ENCODE results near the gene CAPN7.
"Not testable (repeated sequence)": the region's sequence is repeated elsewhere in the genome, so short reads cannot be mapped to it uniquely, and the experiment has no call there.

Gene CAPN7

DNA sequence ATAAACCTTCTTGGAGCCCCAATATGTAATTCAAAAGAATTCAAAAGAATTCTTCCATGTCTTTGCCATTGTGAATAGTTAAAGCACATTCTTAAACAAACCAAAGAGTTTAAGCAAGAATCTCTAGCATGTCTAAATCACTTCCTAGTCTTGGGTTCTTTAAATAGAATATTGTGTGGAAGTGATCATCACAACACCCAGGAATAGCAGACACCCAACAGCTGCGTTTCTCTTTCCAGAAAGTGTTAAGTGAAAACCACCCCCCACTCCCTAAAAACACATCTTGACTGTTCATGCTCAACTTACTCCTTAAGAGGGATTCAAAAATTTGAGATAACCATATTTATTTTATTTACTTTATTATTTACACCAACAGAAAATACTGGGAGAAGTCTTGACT is 24.1 kb upstream of the CAPN7 start:
- no peaks in the 10 kb centered on the region for H3K36me3 Mint-ChIP-seq
- H3K4me1 Mint-ChIP-seq (ENCODE audit: low read depth) = peaks cover 11% of the 10 kb centered on the region
- no peaks in the 10 kb centered on the region for H3K27me3 Mint-ChIP-seq
- H3K9me3 Mint-ChIP-seq (ENCODE audit: low read depth) = no peaks in the 10 kb centered on the region
- H3K4me3 Mint-ChIP-seq = no peak overlapping the region
- no peak overlapping the region for H3K27ac Mint-ChIP-seq

- no peak overlapping the region for H3K27ac Mint-ChIP-seq
- H3K36me3 Mint-ChIP-seq = no peaks in the 10 kb centered on the region
- no peaks in the 10 kb centered on the region for H3K9me3 Mint-ChIP-seq (ENCODE audit: low read depth)
- H3K4me1 Mint-ChIP-seq (ENCODE audit: low read depth) = peaks cover 11% of the 10 kb centered on the region
- no peak overlapping the region for H3K4me3 Mint-ChIP-seq
- no peaks in the 10 kb centered on the region for H3K27me3 Mint-ChIP-seq
Observed at GRCh38 chr3:15183011-15183410, 23.0 kb upstream of the CAPN7 start.

- H3K27ac Mint-ChIP-seq = no peak overlapping the region
- H3K4me3 Mint-ChIP-seq = no peak overlapping the region
- H3K4me1 Mint-ChIP-seq (ENCODE audit: low read depth) = peaks cover 4% of the 10 kb centered on the region
- no peaks in the 10 kb centered on the region for H3K36me3 Mint-ChIP-seq
- H3K27me3 Mint-ChIP-seq = no peaks in the 10 kb centered on the region
- H3K9me3 Mint-ChIP-seq (ENCODE audit: low read depth) = no peaks in the 10 kb centered on the region
Observed at GRCh38 chr3:15185404-15185803, 20.6 kb upstream of the CAPN7 start.

- Mint-ChIP-seq H3K4me1 (ENCODE audit: low read depth) (no peaks in the 10 kb centered on the region), H3K27ac (no peak overlapping the region), H3K9me3 (ENCODE audit: low read depth) (no peaks in the 10 kb centered on the region)
Observed at GRCh38 chr3:15186101-15186476, 20.0 kb upstream of the CAPN7 start.

DNA sequence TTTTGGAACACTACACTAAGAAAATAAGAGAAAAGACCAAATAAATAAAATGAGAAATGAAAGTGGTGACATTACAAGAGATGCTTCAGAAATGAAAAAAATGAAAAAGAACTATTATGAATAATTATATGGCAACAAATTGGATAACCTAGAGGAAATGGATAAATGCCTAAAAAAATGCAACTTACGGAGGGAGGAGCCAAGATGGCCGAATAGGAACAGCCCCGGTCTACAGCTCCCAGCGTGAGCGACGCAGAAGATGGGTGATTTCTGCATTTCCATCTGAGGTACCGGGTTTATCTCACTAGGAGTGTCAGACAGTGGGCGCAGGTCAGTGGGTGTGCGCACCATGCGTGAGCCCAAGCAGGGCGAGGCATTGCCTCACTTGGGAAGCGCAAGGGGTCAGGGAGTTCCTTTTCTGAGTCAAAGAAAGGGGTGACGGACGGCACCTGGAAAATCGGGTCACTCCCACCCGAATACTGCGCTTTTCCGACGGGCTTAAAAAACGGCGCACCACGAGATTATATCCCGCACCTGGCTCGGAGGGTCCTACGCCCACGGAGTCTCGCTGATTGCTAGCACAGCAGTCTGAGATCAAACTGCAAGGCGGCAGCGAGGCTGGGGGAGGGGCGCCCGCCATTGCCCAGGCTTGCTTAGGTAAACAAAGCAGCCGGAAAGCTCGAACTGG is 19.4 kb upstream of the CAPN7 start:
- H3K27me3 Mint-ChIP-seq; H3K27ac Mint-ChIP-seq; H3K4me3 Mint-ChIP-seq; H3K36me3 Mint-ChIP-seq; H3K4me1 Mint-ChIP-seq (ENCODE audit: low read depth); H3K9me3 Mint-ChIP-seq (ENCODE audit: low read depth): not testable (repeated sequence)

More at GRCh38 chr3:15186101-15186476, 20.0 kb upstream of the CAPN7 start:
- Mint-ChIP-seq H3K4me3 (no peak overlapping the region), H3K27me3 (no peaks in the 10 kb centered on the region), H3K36me3 (no peaks in the 10 kb centered on the region)

DNA sequence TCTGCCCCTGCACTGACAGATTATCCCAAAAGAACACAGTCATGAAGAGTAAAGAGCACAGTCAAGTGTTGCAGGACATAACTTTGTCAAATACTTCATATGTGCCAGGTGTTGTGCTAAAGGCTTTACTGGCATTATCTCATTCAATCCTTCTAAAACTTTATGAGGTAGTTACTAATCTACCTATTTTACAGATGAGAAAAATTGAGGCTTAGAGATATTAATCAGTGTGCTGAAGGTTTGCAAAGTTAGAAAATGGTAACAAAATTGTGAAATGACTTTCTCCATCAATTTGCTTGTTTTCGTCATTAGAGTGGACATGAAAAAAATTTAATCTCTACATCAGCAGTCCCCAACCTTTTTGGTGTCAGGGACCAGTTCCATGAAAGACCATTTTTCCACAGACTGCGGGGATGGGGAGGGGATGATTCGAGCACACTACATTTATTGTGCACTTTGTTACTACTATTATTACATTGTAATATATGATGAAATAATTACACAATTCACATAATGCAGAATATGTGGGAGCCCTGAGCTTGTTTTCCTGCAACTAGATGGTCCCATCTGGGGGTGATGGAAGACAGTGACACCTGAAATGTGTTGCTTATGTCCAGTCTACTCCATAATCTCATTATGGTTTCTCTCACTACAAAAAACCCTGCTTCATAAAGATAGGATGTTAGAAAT is 8.6 kb upstream of the CAPN7 start:
- Mint-ChIP-seq H3K27me3 (no peaks in the 10 kb centered on the region), H3K4me1 (ENCODE audit: low read depth) (no peaks in the 10 kb centered on the region)

GRCh38 chr3:15198686-15199085 is 7.4 kb upstream of the CAPN7 start:
- Mint-ChIP-seq H3K27ac (no peak overlapping the region), H3K4me3 (no peak overlapping the region), H3K27me3 (no peaks in the 10 kb centered on the region)

More for the DNA sequence above, 8.6 kb upstream of the CAPN7 start:
- Mint-ChIP-seq H3K9me3 (ENCODE audit: low read depth) (no peaks in the 10 kb centered on the region), H3K4me3 (no peak overlapping the region), H3K36me3 (no peaks in the 10 kb centered on the region), H3K27ac (no peak overlapping the region)

GRCh38 chr3:15199493-15200105 is 6.4 kb upstream of the CAPN7 start:
- no peak overlapping the region for H3K27ac Mint-ChIP-seq
- no peaks in the 10 kb centered on the region for H3K36me3 Mint-ChIP-seq
- H3K9me3 Mint-ChIP-seq (ENCODE audit: low read depth) = no peaks in the 10 kb centered on the region
- no peak overlapping the region for H3K4me3 Mint-ChIP-seq
- H3K27me3 Mint-ChIP-seq = no peaks in the 10 kb centered on the region
- H3K4me1 Mint-ChIP-seq (ENCODE audit: low read depth) = peaks cover 2% of the 10 kb centered on the region

More at GRCh38 chr3:15198686-15199085, 7.4 kb upstream of the CAPN7 start:
- Mint-ChIP-seq H3K36me3 (no peaks in the 10 kb centered on the region), H3K4me1 (ENCODE audit: low read depth) (peaks cover 2% of the 10 kb centered on the region), H3K9me3 (ENCODE audit: low read depth) (no peaks in the 10 kb centered on the region)

GRCh38 chr3:15204005-15204404 is 2.0 kb upstream of the CAPN7 start:
- H3K4me1 Mint-ChIP-seq (ENCODE audit: low read depth) = peaks cover 25% of the 10 kb centered on the region
- no peak overlapping the region for H3K27ac Mint-ChIP-seq
- H3K36me3 Mint-ChIP-seq = peaks cover 2% of the 10 kb centered on the region
- no peaks in the 10 kb centered on the region for H3K9me3 Mint-ChIP-seq (ENCODE audit: low read depth)
- H3K27me3 Mint-ChIP-seq = no peaks in the 10 kb centered on the region
- H3K4me3 Mint-ChIP-seq = no peak overlapping the region

- H3K4me3 Mint-ChIP-seq = peak overlapping the region; percentile 88
- H3K27ac Mint-ChIP-seq = peak overlapping the region; percentile 92
- peaks cover 30% of the 10 kb centered on the region for H3K4me1 Mint-ChIP-seq (ENCODE audit: low read depth)
- no peaks in the 10 kb centered on the region for H3K9me3 Mint-ChIP-seq (ENCODE audit: low read depth)
- H3K27me3 Mint-ChIP-seq = no peaks in the 10 kb centered on the region
- peaks cover 2% of the 10 kb centered on the region for H3K36me3 Mint-ChIP-seq
Observed at GRCh38 chr3:15205482-15205933, 538 bp upstream of the CAPN7 start.

- peaks cover 2% of the 10 kb centered on the region for H3K36me3 Mint-ChIP-seq
- no peaks in the 10 kb centered on the region for H3K27me3 Mint-ChIP-seq
- H3K9me3 Mint-ChIP-seq (ENCODE audit: low read depth) = no peaks in the 10 kb centered on the region
- H3K4me3 Mint-ChIP-seq = peak overlapping the region; percentile 96
- peaks cover 35% of the 10 kb centered on the region for H3K4me1 Mint-ChIP-seq (ENCODE audit: low read depth)
- peak overlapping the region; percentile 94 for H3K27ac Mint-ChIP-seq
Observed at GRCh38 chr3:15206662-15207576, 873 bp downstream of the CAPN7 start.

DNA sequence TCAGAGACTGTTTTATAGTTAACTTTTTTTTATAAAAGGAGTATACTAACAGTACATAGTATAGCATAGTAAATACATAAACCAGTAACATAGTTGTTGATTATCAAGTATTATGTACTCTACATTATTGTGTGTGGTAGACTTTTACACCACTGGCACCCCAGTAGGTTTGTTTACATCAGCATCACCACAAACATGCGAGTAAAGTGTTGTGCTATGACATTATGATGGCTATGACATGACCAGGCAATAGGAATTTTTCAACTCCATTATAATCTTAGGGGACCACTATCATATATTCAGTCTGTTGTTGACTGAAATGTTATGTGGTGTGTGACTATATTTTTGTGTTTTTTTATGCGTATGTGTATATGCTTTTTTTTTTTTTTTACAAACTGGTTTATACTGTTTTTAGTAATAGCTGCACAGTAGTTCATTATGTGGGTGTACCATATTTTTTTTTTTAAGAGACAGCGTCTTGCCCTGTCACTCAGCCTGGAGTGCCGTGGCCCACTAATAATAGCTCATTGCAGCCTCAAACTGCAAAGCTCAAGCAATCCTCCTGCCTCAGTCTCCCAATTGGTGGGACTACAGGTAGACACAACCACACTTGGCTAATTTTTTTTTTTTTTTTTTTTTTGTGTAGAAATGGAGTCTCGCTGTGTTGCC is 1.9 kb downstream of the CAPN7 start:
- Mint-ChIP-seq H3K36me3 (peaks cover 8% of the 10 kb centered on the region), H3K4me3 (peak overlapping the region; percentile 96), H3K27ac (no peak overlapping the region), H3K27me3 (no peaks in the 10 kb centered on the region), H3K9me3 (ENCODE audit: low read depth) (no peaks in the 10 kb centered on the region), H3K4me1 (ENCODE audit: low read depth) (peaks cover 39% of the 10 kb centered on the region)

DNA sequence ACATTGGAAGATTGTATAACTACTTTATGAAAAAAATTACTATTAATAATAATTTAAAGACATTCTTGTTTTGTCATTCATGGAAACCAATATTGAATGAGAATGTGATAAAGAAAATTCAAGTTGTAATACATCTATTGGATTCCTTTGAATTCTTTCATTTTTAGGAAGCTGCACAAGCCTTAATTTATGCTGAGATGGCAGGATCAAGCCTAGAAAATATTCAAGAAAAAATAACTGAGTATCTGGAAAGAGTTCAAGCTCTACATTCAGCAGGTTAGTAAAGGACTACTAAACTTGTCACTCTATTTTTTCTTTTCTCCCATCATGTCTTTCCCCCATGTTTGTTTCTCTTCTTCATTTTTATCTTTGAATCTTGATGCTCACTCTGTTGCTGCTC is 5.9 kb downstream of the CAPN7 start:
- H3K27ac Mint-ChIP-seq = peak overlapping the region; percentile 52
- H3K27me3 Mint-ChIP-seq = no peaks in the 10 kb centered on the region
- no peak overlapping the region for H3K4me3 Mint-ChIP-seq
- H3K36me3 Mint-ChIP-seq = peaks cover 10% of the 10 kb centered on the region
- H3K4me1 Mint-ChIP-seq (ENCODE audit: low read depth) = peaks cover 41% of the 10 kb centered on the region
- no peaks in the 10 kb centered on the region for H3K9me3 Mint-ChIP-seq (ENCODE audit: low read depth)

GRCh38 chr3:15214758-15215157 is 8.7 kb downstream of the CAPN7 start:
- H3K27ac Mint-ChIP-seq = no peak overlapping the region
- no peaks in the 10 kb centered on the region for H3K27me3 Mint-ChIP-seq
- H3K4me1 Mint-ChIP-seq (ENCODE audit: low read depth) = peaks cover 30% of the 10 kb centered on the region
- H3K9me3 Mint-ChIP-seq (ENCODE audit: low read depth) = no peaks in the 10 kb centered on the region
- no peak overlapping the region for H3K4me3 Mint-ChIP-seq
- peaks cover 18% of the 10 kb centered on the region for H3K36me3 Mint-ChIP-seq
